GM21526 (cell line): ENCODE measurements around the gene ARL4D.
A peak's percentile ranks its signal among the peaks of the same experiment; 100 is the strongest.
"Not testable (repeated sequence)": the region's sequence is repeated elsewhere in the genome, so short reads cannot be mapped to it uniquely, and the experiment has no call there.

ENCODE experiments used
- ATAC-seq: cut with Tn5 transposase; IDR thresholded peaks from one replicate; pipeline ENCODE4 v1.9.1; 2021; ENCODE audit warnings: moderate library complexity; ENCODE audit not compliant: unreplicated experiment, low FRiP score

Gene ARL4D, protein sequence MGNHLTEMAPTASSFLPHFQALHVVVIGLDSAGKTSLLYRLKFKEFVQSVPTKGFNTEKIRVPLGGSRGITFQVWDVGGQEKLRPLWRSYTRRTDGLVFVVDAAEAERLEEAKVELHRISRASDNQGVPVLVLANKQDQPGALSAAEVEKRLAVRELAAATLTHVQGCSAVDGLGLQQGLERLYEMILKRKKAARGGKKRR

DNA sequence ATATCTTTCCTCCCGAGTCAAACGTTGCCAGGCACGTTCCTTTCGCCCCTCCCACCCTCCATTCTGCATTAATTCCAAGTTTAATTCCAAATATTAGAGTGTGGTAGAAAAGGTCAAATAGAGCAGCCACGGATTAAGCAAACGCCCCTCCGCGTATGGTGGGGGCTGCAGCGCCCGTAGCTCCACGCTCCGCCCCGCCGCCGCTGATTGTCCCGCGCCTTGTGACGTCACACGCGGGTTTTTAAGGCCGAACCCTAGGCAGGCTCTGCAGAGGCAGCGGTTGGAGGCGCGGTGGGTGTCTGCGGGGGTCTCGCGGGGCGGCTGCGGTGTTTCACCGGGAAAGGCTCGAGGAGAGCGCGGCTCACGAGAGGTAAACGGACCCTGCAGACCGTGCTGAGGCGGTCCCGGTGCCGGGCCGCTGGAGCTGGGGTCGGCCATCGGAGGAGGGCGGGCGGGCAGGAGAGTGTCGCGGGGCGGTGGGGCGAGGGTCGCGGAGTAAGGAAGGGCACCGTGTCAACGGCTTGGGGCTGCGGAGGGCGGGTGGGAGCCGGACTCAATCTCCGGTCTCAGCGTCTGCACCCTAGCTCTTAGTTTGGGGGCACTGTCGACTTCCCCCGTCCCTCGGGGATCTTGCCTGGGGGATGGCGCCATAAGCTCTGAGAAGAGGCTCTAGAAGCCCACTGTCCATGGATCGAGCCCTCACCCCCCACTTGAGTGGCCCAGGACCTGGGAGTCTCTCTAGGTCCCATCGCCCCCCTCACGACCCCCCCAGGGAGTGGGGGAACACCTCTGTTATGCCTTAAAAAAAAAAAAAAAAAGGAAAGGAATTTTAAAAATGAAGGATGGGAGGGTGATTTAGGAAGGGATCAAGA is at the start of gene ARL4D:
TSS of gene ARL4D (plus strand) at position 270 of the 872 bp plus-strand sequence. CDS start 740 bp downstream, outside the sequence.
- no peak for ATAC-seq

DNA sequence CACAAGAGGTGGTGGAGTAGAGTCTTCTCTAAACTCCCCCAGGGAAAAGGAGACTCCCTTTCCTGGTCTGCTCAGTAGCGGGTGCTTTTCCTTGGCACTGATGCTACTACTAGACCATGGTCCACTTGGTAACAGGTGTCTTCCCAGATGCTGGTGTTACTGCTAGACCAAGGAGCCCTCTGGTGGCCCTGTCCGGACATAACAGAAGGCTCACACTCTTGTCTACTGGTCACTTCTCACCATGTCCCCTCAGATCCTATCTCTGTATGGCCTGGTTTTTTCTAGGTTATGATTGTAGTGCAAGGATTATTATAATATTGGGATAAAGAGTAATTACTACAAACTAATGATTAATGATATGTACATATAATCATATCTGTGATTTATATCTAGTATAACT is 49.7 kb upstream of the ARL4D start:
- no peak for ATAC-seq

DNA sequence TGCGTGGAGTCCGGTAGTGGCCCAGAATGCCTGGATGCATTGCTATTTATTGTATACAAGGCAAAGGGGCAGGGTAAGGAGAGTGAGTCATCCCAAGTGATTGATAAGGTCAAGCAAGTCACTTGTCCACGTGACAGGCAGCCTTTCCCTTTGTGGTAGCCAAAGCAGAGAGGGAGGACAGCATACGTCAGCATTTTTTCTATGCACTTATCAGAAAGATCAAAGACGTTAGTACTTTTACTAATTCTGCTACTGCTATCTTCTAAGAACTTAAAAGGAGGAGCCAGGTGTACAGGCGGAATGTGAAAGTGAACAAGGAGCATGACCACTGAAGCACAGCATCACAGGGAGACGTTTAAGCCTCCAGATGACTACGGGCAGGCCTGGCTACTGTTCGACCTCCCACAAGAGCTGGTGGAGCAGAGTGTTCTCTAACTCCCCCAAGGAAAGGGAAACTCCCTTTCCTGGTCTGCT is 47.9 kb upstream of the ARL4D start:
- no peak for ATAC-seq

DNA sequence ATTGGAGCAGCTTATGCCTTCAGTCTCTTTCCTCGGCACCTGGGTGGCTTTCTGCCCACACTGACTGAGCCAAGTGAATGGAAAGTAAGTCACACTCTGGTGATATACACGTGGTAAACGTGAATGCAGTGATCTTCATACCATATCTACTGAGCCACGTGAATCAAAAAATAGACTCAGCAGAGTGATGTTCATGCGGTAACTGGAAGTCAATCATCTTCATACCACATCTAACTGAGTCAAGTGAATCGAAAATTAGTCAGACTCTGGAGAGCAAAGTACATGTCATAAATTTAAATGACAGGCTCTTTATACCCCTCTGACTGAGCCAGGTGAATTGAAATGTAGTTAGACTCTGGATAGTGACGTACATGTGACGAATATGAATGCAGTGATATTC is 47.1 kb upstream of the ARL4D start:
- no peak for ATAC-seq

DNA sequence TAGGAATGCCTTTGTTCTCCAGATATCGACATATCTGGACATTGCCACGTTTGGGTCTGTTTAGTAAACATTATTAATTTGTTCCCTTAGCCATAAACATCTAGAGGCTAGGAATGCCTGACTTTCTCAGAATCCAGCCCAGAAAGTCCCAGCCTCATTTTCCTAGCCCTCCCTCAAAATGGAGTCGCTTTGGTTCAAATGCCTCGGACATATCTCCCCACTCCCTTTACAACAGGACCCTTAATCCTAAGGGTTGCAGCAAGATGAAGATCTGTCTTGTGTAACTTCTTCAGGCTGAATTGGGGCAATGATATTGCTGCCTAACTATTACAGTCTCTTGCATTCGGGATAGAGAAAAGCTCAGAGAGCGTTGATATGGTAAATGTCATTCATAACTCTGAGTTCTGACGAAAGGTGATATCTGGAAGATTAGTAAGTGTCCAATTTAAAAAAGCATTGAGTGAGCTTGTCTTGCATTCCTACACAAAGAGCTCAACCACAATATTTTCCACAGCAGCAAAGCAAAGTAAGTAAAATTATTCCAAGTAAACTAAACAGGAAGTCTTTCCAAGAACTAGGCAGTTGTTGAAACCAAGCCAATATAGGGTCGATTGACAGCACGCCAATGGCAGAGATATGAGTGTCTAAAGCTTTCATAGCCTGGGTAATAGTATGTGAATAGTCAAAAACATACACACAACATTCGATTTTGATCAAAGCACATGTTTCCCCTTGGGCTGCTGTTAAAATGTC is 46.0 kb upstream of the ARL4D start:
- ATAC-seq: no peak

DNA sequence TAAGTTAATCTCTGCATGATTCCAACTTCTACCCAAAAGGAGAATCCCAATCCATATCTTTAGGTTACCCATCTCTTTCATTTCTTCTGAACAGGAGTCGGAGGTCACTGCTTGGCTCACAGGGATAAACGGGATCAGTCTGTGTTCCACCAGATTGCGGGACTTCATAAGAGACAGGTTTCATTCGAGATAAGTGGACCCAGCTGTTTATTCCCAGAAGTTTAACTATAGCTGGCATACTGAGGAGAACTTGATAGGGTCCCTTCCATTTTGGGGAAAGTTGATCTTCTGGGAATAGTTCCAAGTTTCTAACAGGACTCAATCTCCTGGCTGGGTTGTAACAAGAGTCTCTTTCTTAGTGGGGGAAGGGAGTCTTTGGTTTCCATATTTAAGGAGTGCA is 45.4 kb upstream of the ARL4D start:
- ATAC-seq: no peak

DNA sequence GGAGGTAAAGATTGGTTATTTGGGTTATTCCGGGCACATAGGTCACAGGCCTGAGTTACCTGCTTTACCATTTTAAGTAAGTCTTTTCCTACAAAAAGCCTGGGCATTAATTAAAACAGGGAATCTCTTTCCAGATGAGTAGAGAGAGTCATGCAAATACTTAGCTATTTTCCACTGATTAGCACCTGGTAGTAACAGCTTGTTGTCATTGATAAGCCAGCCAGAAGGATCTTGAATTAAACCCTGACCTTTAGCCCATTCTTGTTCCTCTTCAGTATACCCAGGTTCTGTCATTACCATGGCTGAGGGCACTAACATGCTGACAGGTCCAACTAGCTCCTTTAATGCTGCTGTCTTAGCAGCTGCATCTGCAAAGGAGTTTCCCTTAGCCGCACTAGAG is 44.4 kb upstream of the ARL4D start:
- no peak for ATAC-seq

DNA sequence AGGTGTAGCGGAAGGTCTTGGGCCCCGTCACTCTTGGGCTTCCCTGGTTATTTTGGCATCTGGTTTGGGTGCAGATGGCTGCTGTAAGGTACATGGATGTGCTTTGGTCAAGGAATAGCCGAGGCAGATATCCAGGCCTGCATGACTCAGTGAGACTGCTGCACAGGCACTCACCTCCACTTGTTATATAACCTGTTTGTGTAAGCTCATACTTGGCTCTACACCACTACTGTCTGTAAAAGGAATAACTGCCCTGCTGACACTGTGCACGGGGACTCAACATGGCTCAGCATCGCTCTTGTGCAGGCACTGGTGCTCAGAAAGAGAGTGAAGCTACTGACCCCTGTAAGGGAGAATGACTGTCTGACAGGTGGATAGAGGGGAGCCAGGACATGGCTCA is 42.3 kb upstream of the ARL4D start:
- ATAC-seq: no peak

DNA sequence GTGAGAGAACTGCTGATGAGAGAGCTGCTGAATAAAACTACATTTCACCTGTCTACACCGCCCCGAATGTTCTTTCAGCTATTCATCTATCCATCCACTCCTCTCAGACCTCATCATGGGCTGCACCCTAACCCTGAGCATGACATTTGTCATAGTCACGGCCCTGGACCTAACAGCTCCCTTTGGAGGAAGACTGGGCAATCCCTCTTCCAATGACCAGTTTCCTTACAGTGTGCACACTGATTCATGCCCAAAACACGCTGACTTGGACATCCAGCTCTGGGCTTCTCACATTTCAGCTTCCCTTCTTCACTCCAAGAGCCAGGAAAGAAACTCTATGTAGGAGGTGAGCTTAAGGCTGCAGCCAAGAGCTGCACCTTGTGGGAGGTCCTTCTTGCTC is 41.8 kb upstream of the ARL4D start:
- no peak for ATAC-seq

DNA sequence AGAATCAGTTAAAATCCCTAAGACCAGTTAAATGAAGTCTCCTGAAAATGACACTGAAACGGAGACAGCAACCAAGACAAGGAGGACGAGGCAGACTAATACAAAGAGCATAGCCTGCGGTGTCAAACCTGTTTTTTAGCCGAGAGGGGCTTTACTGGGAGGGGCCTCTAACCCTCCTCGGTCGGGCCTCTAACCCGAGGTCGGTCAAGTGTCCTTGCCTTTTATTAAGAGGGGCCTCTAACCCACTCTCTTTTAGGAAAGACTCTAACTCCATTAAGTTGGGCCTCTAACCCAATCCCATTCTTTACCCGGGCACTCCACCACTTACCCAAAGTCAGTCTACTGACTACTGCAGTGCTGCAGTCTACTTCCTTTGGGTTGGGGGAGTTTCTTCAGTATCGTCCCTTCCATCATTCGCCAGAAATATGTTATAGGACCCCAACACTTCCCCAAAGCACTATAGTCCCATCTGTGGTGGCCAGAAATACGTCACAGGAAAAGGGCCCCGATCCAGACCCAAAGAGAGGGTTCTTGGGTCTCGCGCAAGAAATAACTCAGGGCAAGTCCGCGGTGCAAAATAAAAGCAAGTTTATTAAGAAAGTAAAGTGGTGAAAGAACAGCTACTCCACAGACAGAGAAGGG is 39.2 kb upstream of the ARL4D start:
- ATAC-seq: no peak

DNA sequence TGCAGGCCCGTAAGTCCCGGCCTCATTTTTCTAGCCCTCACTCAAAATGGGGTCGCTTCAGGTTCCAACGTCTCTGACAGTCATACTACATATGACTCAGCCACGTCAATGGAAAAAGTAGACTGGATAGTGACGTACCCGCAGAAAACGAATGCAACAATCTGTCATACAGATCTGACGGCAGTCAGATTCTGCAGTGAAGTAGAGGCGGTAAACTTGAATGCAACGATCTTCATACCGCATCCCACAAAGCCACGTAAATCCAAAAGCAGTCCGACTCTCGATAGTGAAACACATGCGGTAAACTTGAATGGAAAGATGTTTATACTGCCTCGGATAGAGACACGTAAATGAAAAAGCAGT is 38.4 kb upstream of the ARL4D start:
- peak; percentile 21 for ATAC-seq

DNA sequence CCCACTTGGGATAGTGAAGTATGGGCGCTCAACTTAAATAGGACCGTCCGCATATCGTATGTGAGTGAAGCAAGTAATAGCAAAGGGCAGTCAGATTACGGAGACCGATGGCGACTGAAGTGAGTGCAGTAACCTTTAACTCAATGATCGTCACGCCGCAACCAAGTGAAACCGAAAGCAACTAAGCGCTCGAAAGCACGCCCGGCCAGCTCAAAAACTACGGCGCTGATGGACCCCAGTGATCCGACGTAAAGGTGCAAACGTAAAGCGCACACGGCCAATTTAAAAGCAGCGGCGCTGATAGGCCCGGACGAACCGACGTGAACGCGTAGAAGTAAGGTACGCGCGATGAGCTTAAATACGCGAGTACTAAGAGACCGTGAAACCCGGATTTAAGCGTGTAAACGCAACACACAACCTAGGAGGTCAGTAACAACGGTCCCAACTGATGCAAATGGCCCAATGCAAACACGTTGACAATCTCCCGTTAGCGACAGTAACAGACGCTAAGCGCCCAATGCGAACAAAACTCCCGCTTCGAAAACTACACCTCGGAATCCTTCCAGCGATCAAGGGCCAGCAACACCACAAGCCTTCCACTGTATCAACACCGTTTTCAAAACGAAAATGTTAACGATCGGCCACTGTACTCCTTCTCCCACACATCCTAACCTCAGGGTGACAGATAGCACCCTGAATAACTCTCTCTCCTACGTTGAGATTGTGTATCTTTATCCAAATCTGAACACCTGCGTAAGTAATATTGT is 37.9 kb upstream of the ARL4D start:
- ATAC-seq: peak; percentile 68

DNA sequence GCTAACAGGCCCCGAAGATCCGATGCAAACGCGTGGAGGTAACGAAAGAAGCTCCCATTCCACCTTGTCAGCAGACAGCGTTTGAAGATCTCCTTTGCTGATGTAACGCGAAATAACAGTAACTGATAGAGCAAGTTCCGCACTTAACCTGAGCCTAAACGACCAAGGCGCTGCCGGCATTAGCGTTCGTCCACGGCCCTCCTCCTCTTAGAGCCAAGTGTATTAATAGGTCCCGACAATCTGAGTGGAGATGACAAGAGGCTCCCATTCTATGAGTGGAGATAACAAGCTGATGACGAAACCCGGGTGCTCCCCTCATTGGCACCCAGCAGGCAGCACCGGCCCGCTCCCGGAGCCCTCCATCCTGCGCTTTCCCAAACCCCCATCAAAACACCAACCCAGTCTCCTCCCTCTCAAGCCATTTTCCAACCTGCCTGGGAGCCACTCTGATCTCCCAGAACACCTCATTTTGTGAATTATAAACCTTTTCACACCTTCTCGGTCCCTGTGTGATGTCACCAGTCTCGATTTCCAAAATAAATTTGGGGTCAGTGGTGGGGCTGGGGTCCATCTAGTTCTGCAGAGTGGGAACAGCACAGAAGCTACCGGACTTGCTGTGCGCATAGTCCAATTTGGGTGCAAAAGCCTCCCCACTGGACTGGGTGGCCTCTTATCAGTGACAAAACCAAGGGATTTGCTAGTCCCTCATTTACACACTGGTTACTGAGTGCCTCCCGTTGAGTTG is 35.4 kb upstream of the ARL4D start:
- ATAC-seq: no peak

DNA sequence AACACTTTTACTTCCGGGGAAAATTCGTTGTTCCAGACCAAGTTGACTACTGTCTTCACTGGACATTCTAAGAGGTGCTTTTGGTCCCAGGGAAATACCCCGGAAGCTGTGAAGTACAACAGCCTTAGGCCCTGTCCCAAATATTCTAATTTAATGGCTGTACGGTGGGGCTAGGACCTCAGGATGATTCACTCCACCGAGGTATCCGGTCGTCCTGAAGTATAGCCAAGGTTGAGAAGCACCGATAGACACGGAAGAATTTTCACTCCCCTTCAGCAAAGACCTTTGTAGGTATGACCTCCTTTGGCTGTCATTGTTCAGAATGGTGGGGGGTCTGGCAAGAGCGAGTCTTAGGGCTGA is 34.9 kb upstream of the ARL4D start:
- ATAC-seq: no peak

DNA sequence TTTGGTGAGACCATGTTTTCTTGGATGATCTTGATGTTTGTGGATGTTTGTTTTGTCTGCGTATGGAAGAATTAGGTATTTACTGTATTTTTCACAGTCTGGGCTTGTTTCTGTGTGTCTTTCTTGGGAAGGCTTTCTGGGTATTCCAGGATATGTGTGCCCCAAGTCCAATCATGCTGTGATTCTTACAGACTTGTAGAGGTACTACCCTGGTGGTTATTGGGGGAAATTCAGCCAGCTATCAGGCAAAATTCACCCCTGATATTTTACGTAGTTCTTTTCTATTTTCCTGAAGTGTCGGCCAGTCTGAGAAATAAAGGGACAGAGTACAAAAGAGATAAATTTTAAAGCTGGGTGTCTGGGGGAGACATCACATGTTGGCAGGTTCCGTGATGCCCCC is 33.4 kb upstream of the ARL4D start:
- no peak for ATAC-seq

DNA sequence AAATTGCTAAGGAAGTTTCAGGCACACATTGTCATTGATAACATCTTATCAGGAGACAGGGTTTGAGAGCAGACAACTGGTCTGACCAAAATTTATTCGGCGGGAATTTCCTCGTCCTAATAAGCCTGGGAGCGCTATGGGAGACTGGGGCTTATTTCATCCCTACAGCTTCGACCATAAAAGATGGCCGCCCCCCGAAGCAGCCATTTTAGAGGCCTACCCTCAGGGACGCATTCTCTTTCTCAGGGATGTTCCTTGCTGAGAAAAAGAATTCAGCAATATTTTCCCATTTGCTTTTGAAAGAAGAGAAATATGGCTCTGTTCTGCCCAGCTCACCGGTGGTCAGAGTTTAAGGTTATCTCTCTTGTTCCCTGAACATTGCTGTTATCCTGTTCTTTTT is 32.9 kb upstream of the ARL4D start:
- ATAC-seq: not testable (repeated sequence)

DNA sequence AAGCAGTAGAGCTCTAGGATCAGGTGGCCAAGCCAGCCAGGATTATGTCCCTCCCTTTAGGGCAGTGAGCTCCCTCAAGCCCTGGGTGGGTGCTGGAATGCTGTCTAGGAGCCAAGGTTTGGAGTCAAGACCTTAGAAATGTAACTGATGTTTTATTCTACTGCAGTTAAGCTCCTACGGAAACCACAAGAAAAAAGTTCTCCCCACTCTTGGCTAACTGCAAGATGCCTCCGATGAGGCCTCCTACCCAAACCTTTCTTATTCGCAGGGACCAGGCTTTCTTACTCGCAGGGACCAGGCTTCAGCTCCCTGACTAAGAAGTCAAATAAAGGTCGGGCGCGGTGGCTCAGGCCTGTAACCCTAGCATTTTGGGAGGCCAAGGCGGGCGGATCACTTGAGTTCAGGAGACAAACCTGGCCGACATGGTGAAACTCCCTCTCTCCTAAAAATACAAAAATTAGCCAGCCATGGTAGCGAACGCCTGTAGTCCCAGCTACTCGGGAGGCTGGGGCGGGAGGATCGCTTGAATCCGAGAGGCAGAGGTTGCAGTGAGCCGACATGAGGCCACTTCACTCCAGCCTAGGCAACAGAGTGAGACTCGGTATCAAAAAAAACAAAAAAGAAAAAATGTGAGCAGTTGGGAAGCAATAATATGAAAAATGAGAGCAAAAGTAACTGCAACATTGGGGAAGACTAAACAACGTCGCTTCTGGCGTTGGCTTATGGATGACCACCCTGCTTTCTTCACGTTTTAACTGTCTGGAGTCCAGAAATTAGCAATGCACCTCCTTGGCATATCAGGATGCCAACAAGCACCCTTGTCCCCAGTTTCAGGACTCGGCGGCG is 31.7 kb upstream of the ARL4D start:
- no peak for ATAC-seq

DNA sequence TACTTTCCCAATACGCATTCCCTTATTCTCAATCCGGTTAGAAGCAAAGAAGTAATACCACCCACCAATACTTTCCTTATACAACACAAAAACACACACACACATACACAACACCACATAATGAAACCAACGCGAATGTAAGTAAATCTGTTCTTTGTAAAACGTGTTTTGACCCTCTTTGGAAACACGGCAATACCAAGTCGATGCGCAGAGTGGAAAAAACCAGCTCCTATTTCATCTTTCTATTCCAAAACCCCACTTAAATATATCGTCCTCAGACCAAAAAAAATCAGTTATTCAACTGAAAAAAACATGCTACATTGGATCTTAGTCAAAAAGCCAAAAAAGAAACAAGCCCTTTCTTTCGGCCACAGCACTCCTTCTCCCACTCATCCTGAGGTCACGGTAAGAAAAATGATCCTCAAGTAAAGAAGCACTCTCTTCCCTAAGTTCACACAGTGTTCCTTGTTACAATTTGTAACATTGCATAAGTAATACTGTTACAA is 31.0 kb upstream of the ARL4D start:
- peak; percentile 29 for ATAC-seq
